Measurements from ENCODE around the gene RNFT2. TPM values are rescaled to one million over a fixed set of nuclear protein-coding genes. Genes with fewer than 3 reads are reported as not detected.

RNFT2 gene
- total and polyA plus RNA-seq, 2 donors from 2014 or later: 4.3 to 6.8 TPM

DNA sequence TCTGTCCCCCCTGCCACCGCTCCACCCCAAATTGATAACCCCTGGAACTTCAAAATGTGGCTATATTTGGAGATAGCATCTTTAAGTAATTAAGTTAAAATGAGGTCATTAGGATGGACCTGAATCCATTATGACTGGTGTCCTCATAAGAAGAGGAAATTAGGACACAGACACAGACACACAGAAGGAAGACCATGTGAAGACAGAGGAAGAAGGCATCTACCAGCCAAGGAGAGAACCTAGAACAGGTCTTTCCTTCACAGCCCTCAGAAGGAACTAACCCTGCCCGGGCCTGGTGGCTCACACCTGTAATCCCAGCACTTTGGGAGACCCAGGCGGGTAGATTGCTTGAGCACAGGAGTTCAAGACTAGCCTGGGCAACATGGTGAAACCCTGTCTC is 146.8 kb downstream of the RNFT2 start:
- DNase-seq (no peak), FAIRE-seq (no peak)
- intact Hi-C loops (cut with DNase I): no loop called here
- Histone ChIP-seq H3K9ac (ENCODE audit: low read length in 3 of 3) (no peak overlapping the region), H3K9me3 (ENCODE audit: control insufficient read depth in 2 of 3, insufficient read depth in 1 of 3, low read length in 3 of 3) (no peaks in the 10 kb centered on the region), H3K4me1 (ENCODE audit: control insufficient read depth in 2 of 3, insufficient read depth in 2 of 3, low read depth in 1 of 3, low read length in 3 of 3) (peaks cover 0 to 5% (median 0%) of the 10 kb centered on the region in 3 donors), H3K27ac (ENCODE audit: low read depth in 2 of 2, low read length in 2 of 2) (no peak overlapping the region), H3K27me3 (ENCODE audit: control insufficient read depth, insufficient read depth, low read length) (peaks cover 15% of the 10 kb centered on the region), H3K4me3 (ENCODE audit: low read length in 3 of 3) (no peak overlapping the region), H3K36me3 (ENCODE audit: control insufficient read depth in 2 of 3, insufficient read depth in 3 of 3, low read length in 3 of 3) (no peaks in the 10 kb centered on the region)
- no peak for TF ChIP-seq CTCF (IDR thresholded peaks at IDR 0.05; ENCODE audit: borderline replicate concordance, extremely low read depth, insufficient read depth)

DNA sequence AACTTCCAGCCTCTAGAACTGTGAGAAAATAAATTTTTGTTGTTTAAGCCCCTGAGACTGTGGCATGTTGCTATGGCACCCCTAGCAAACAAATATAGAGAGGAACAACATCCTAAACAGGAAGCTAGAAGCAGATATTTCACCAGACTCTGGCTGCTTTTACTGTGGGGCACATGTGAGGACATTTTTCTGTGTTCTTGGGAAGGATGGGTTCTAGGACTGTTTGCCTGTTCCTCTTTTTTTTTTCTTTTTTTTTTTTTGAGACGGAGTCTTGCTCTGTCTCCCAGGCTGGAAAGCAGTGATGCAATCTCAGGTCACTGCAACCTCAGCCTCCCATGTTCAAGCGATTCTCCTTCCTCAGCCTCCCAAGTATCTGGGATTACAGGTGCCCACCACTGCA is 147.4 kb downstream of the RNFT2 start:
- Histone ChIP-seq H3K4me1 (ENCODE audit: control insufficient read depth in 2 of 3, insufficient read depth in 2 of 3, low read depth in 1 of 3, low read length in 3 of 3) (peaks cover 0 to 2% (median 0%) of the 10 kb centered on the region in 3 donors), H3K9ac (ENCODE audit: low read length in 3 of 3) (no peak overlapping the region), H3K27me3 (ENCODE audit: control insufficient read depth, insufficient read depth, low read length) (peaks cover 8% of the 10 kb centered on the region), H3K27ac (ENCODE audit: low read depth in 2 of 2, low read length in 2 of 2) (no peak overlapping the region), H3K9me3 (ENCODE audit: control insufficient read depth in 2 of 3, insufficient read depth in 1 of 3, low read length in 3 of 3) (no peaks in the 10 kb centered on the region), H3K36me3 (ENCODE audit: control insufficient read depth in 2 of 3, insufficient read depth in 3 of 3, low read length in 3 of 3) (no peaks in the 10 kb centered on the region), H3K4me3 (ENCODE audit: low read length in 3 of 3) (no peak overlapping the region)
- DNase-seq (peak in 2 of 5 donors; percentile 10 to 18), FAIRE-seq (no peak)
- intact Hi-C loops (cut with DNase I): no loop called here
- TF ChIP-seq CTCF (IDR thresholded peaks at IDR 0.05; ENCODE audit: borderline replicate concordance, extremely low read depth, insufficient read depth): no peak

- FAIRE-seq (no peak), DNase-seq (no peak)
- intact Hi-C loops (cut with DNase I): no loop called here
- Histone ChIP-seq H3K27ac (ENCODE audit: low read depth in 2 of 2, low read length in 2 of 2) (no peak overlapping the region), H3K9me3 (ENCODE audit: control insufficient read depth in 2 of 3, insufficient read depth in 1 of 3, low read length in 3 of 3) (no peaks in the 10 kb centered on the region), H3K4me3 (ENCODE audit: low read length in 3 of 3) (no peak overlapping the region), H3K27me3 (ENCODE audit: control insufficient read depth, insufficient read depth, low read length) (peaks cover 6% of the 10 kb centered on the region), H3K36me3 (ENCODE audit: control insufficient read depth in 2 of 3, insufficient read depth in 3 of 3, low read length in 3 of 3) (no peaks in the 10 kb centered on the region), H3K4me1 (ENCODE audit: control insufficient read depth in 2 of 3, insufficient read depth in 2 of 3, low read depth in 1 of 3, low read length in 3 of 3) (no peaks in the 10 kb centered on the region), H3K9ac (ENCODE audit: low read length in 3 of 3) (no peak overlapping the region)
- TF ChIP-seq CTCF (IDR thresholded peaks at IDR 0.05; ENCODE audit: borderline replicate concordance, extremely low read depth, insufficient read depth): no peak
Observed at GRCh38 chr12:116887244-116887643, 149.1 kb downstream of the RNFT2 start.

- intact Hi-C loops (cut with DNase I): no loop called here
- no peak for TF ChIP-seq CTCF (IDR thresholded peaks at IDR 0.05; ENCODE audit: borderline replicate concordance, extremely low read depth, insufficient read depth)
- FAIRE-seq (no peak), DNase-seq (no peak)
- Histone ChIP-seq H3K4me3 (ENCODE audit: low read length in 3 of 3) (no peak overlapping the region), H3K9me3 (ENCODE audit: control insufficient read depth in 2 of 3, insufficient read depth in 1 of 3, low read length in 3 of 3) (no peaks in the 10 kb centered on the region), H3K36me3 (ENCODE audit: control insufficient read depth in 2 of 3, insufficient read depth in 3 of 3, low read length in 3 of 3) (no peaks in the 10 kb centered on the region), H3K27me3 (ENCODE audit: control insufficient read depth, insufficient read depth, low read length) (no peaks in the 10 kb centered on the region), H3K4me1 (ENCODE audit: control insufficient read depth in 2 of 3, insufficient read depth in 2 of 3, low read depth in 1 of 3, low read length in 3 of 3) (no peaks in the 10 kb centered on the region), H3K9ac (ENCODE audit: low read length in 3 of 3) (no peak overlapping the region), H3K27ac (ENCODE audit: low read depth in 2 of 2, low read length in 2 of 2) (no peak overlapping the region)
Observed at GRCh38 chr12:116887897-116888296, 149.8 kb downstream of the RNFT2 start.

All from kidney (tissue), 14 donors.